Memory B cell (primary cell): Measurements from ENCODE around the gene DPEP2.
"Not testable (repeated sequence)": the region's sequence is repeated elsewhere in the genome, so short reads cannot be mapped to it uniquely, and the experiment has no call there.

Experiments
- ATAC-seq: fragments of 150-1000 bp; cut with Tn5 transposase; 2 replicates; pipeline ENCODE4 v1.10.0; 2021; ENCODE audit warnings: low read depth, mild to moderate bottlenecking, moderate library complexity
- DNase-seq, 2 donors: peaks; one replicate each; pipeline ENCODE4 v3.0.0; 2022; ENCODE audit warnings: low spot score in 2 of 2
- H3K27ac Mint-ChIP-seq: one replicate; pipeline ENCODE4 v1.8.0; 2022; ENCODE audit warnings: mild to moderate bottlenecking, moderate library complexity, mixed read lengths
- H3K27me3 Mint-ChIP-seq: one replicate; pipeline ENCODE4 v1.8.0; 2022; ENCODE audit warnings: mixed read lengths
- H3K36me3 Mint-ChIP-seq: one replicate; pipeline ENCODE4 v1.8.0; 2022; ENCODE audit warnings: mild to moderate bottlenecking, mixed read lengths
- H3K4me1 Mint-ChIP-seq: one replicate; pipeline ENCODE4 v1.8.0; 2022; ENCODE audit warnings: mixed read lengths
- H3K4me3 Mint-ChIP-seq: one replicate; pipeline ENCODE4 v1.8.0; 2022; ENCODE audit warnings: mild to moderate bottlenecking, moderate library complexity, mixed read lengths
- H3K9me3 Mint-ChIP-seq: one replicate; pipeline ENCODE4 v1.8.0; 2022; ENCODE audit warnings: mixed read lengths

DPEP2 gene

GRCh38 chr16:67946128-67946569, 53.1 kb downstream of the DPEP2 start:
- ATAC-seq (no peak), DNase-seq (no peak)
- no peak overlapping the region for H3K4me3 Mint-ChIP-seq
- no peaks in the 10 kb centered on the region for H3K9me3 Mint-ChIP-seq
- no peak overlapping the region for H3K27ac Mint-ChIP-seq
- H3K27me3 Mint-ChIP-seq = no peaks in the 10 kb centered on the region
- peaks cover 6% of the 10 kb centered on the region for H3K4me1 Mint-ChIP-seq
- peaks cover 2% of the 10 kb centered on the region for H3K36me3 Mint-ChIP-seq

- H3K36me3 Mint-ChIP-seq = peaks cover 2% of the 10 kb centered on the region
- no peaks in the 10 kb centered on the region for H3K9me3 Mint-ChIP-seq
- no peak overlapping the region for H3K27ac Mint-ChIP-seq
- peaks cover 6% of the 10 kb centered on the region for H3K4me1 Mint-ChIP-seq
- DNase-seq = no peak
- H3K27me3 Mint-ChIP-seq = no peaks in the 10 kb centered on the region
- H3K4me3 Mint-ChIP-seq = no peak overlapping the region
- ATAC-seq = no peak
These were observed 53.8 kb downstream of the DPEP2 start for GRCh38 chr16:67945392-67945933.

- Mint-ChIP-seq H3K27ac (no peak overlapping the region), H3K36me3 (peaks cover 2% of the 10 kb centered on the region), H3K9me3 (no peaks in the 10 kb centered on the region), H3K27me3 (no peaks in the 10 kb centered on the region), H3K4me3 (no peak overlapping the region), H3K4me1 (peaks cover 11% of the 10 kb centered on the region)
- DNase-seq (no peak), ATAC-seq (no peak)
These were observed 54.4 kb downstream of the DPEP2 start for GRCh38 chr16:67944690-67945391.

- Mint-ChIP-seq H3K27ac (no peak within 1 kb of the TSS), H3K4me3 (no peak within 1 kb of the TSS), H3K27me3 (no peaks in the 10 kb centered on the region), H3K4me1 (peaks cover 13% of the 10 kb centered on the region), H3K9me3 (no peaks in the 10 kb centered on the region), H3K36me3 (peaks cover 2% of the 10 kb centered on the region)
- DNase-seq (no peak), ATAC-seq (no peak)
These were observed 55.4 kb downstream of the DPEP2 start, which contains the start of gene LCAT for GRCh38 chr16:67943619-67944504. LCAT (minus strand) TSS chr16:67944120; CDS start chr16:67944101, 19 bp downstream.

GRCh38 chr16:67943256-67943618, 56.0 kb downstream of the DPEP2 start:
- Mint-ChIP-seq H3K27ac (no peak overlapping the region), H3K27me3 (no peaks in the 10 kb centered on the region), H3K9me3 (no peaks in the 10 kb centered on the region), H3K4me1 (peaks cover 13% of the 10 kb centered on the region), H3K4me3 (no peak overlapping the region), H3K36me3 (peaks cover 2% of the 10 kb centered on the region)
- ATAC-seq = no peak
- no peak for DNase-seq

GRCh38 chr16:67942510-67943255, 56.6 kb downstream of the DPEP2 start:
- no peak overlapping the region for H3K27ac Mint-ChIP-seq
- peaks cover 13% of the 10 kb centered on the region for H3K4me1 Mint-ChIP-seq
- no peak for DNase-seq
- no peak overlapping the region for H3K4me3 Mint-ChIP-seq
- no peaks in the 10 kb centered on the region for H3K27me3 Mint-ChIP-seq
- no peaks in the 10 kb centered on the region for H3K9me3 Mint-ChIP-seq
- peaks cover 2% of the 10 kb centered on the region for H3K36me3 Mint-ChIP-seq
- no peak for ATAC-seq

- Mint-ChIP-seq H3K36me3 (peaks cover 2% of the 10 kb centered on the region), H3K27me3 (no peaks in the 10 kb centered on the region), H3K9me3 (no peaks in the 10 kb centered on the region), H3K4me1 (peaks cover 16% of the 10 kb centered on the region), H3K27ac (no peak overlapping the region), H3K4me3 (no peak overlapping the region)
- ATAC-seq (peak; percentile 60), DNase-seq (no peak)
These were observed 57.1 kb downstream of the DPEP2 start for GRCh38 chr16:67942200-67942509.

GRCh38 chr16:67941469-67942199, 57.6 kb downstream of the DPEP2 start:
- no peaks in the 10 kb centered on the region for H3K9me3 Mint-ChIP-seq
- no peaks in the 10 kb centered on the region for H3K27me3 Mint-ChIP-seq
- no peak overlapping the region for H3K4me3 Mint-ChIP-seq
- peaks cover 2% of the 10 kb centered on the region for H3K36me3 Mint-ChIP-seq
- no peak overlapping the region for H3K27ac Mint-ChIP-seq
- no peak for DNase-seq
- H3K4me1 Mint-ChIP-seq = peaks cover 20% of the 10 kb centered on the region
- ATAC-seq = no peak

- peaks cover 20% of the 10 kb centered on the region for H3K4me1 Mint-ChIP-seq
- no peak overlapping the region for H3K4me3 Mint-ChIP-seq
- DNase-seq (no peak), ATAC-seq (no peak)
- H3K9me3 Mint-ChIP-seq = no peaks in the 10 kb centered on the region
- H3K27me3 Mint-ChIP-seq = no peaks in the 10 kb centered on the region
- H3K27ac Mint-ChIP-seq = peak overlapping the region; percentile 42
- no peaks in the 10 kb centered on the region for H3K36me3 Mint-ChIP-seq
These were observed 58.7 kb downstream of the DPEP2 start for GRCh38 chr16:67940446-67941089.

- H3K4me1 Mint-ChIP-seq = peaks cover 27% of the 10 kb centered on the region
- peak overlapping the region; percentile 11 for H3K4me3 Mint-ChIP-seq
- H3K9me3 Mint-ChIP-seq = no peaks in the 10 kb centered on the region
- H3K27me3 Mint-ChIP-seq = no peaks in the 10 kb centered on the region
- peak overlapping the region; percentile 42 for H3K27ac Mint-ChIP-seq
- ATAC-seq (no peak), DNase-seq (peak in 1 of 2 donors; percentile 25)
- H3K36me3 Mint-ChIP-seq = peaks cover 5% of the 10 kb centered on the region
These were observed 59.5 kb downstream of the DPEP2 start for GRCh38 chr16:67939507-67940445.

- Mint-ChIP-seq H3K27ac (peak overlapping the region; percentile 86), H3K36me3 (peaks cover 13% of the 10 kb centered on the region), H3K4me1 (peaks cover 27% of the 10 kb centered on the region)
- ATAC-seq, H3K9me3 Mint-ChIP-seq, DNase-seq, H3K27me3 Mint-ChIP-seq, H3K4me3 Mint-ChIP-seq: not testable (repeated sequence)
These were observed 61.6 kb downstream of the DPEP2 start for GRCh38 chr16:67937713-67938112.
